GM13976 (cell line): Measurements from ENCODE around the gene CBFA2T3.

ENCODE experiments used
- DNase-seq: peaks from one replicate; pipeline ENCODE4 v3.0.0; 2012; ENCODE audit warnings: low spot score
- CTCF ChIP-seq: IDR thresholded peaks from 2 replicates; pipeline ENCODE4 v1.5.1; 2012; ENCODE audit warnings: borderline replicate concordance, mild to moderate bottlenecking; ENCODE audit not compliant: insufficient read depth; ENCODE audit errors: extremely low read depth, missing control alignments, control extremely low read depth
- in situ Hi-C: fragments of 300-500 bp; cut with MboI; formaldehyde crosslinking; loops from one replicate; pipeline ENCODE4 v1.12.0; 2022; ENCODE audit warnings: low sequenced_read_pairs, mixed read lengths, inconsistent platforms; ENCODE audit not compliant: unreplicated experiment

The CBFA2T3 gene

GRCh38 chr16:88978608-88979346, 1.8 kb upstream of the CBFA2T3 start:
- in situ Hi-C loops: no loop called here
- TF ChIP-seq CTCF: no peak
- peak; percentile 89 for DNase-seq

DNA sequence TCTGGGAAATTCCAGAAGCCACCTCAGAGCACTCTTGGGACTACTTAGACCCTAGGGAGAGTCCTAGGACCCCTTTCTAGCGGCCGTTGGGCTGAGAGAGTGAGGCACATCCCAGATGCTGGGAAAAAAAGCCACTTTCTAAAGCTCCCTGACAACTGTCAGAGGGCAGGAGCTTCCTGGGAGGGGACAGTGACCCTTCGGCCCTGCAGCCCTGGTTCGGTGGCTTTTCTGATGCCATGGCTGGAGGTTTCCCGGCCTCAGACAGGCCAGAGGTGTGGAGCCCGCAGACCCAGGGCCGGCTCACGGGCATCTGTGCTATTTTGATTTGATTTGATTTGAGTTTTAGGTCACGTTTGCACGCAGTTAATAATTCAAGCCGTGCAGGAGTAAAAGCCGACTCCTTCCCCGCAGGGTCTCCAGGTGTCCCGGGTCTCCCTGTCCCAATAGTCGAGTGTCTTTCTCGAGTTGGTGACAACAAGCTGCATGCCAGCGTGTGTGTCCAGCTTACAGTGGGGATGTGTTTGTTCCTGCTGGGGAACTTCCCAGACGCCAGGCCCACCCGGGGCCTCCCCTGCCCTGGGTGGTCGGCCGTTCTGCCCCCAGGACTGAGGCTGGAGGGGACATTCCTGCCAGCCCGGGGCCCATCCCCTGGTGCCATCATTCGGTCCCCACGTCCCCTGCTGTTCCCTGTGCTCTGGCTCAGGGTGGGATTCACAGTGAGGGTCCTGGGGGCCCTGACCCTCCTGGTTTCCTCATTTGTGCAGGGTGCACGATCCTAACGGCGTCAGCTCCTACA, 1.0 kb upstream of the CBFA2T3 start:
- no peak for DNase-seq
- in situ Hi-C loops: no loop called here
- TF ChIP-seq CTCF: no peak

- in situ Hi-C loops: no loop called here
- TF ChIP-seq CTCF: no peak
- DNase-seq: peak; percentile 57
These were observed 515 bp downstream of the CBFA2T3 start for GRCh38 chr16:88976366-88977017.

- no peak for TF ChIP-seq CTCF
- DNase-seq: no peak
- in situ Hi-C loops: no loop called here
These were observed 1.4 kb downstream of the CBFA2T3 start for GRCh38 chr16:88975511-88976061.

GRCh38 chr16:88974916-88975215, 2.1 kb downstream of the CBFA2T3 start:
- no peak for DNase-seq
- TF ChIP-seq CTCF: no peak
- in situ Hi-C loops: no loop called here

- no peak for TF ChIP-seq CTCF
- in situ Hi-C loops: no loop called here
- no peak for DNase-seq
These were observed 2.7 kb downstream of the CBFA2T3 start for GRCh38 chr16:88974080-88974915.
